ENCODE data around the gene VTI1A.

- TF ChIP-seq CTCF (IDR thresholded peaks at IDR 0.05) (no peak), POLR2A (IDR thresholded peaks at IDR 0.05) (no peak)
Measured at GRCh38 chr10:112712536-112712935, 265.5 kb downstream of the VTI1A start.

Data from uterus (tissue), 2 donors.